ENCODE results near the gene FMNL2. TPM values are rescaled to one million over a fixed set of nuclear protein-coding genes. Genes with fewer than 3 reads are reported as not detected.

Gene FMNL2
- total RNA-seq, 1 donor from 2014 or later, result 5.5 TPM

GRCh38 chr2:152445791-152446201, 110.8 kb downstream of the FMNL2 start:
- H3K27ac ChIP-seq (replicated peaks), result peak overlapping the region; percentile 6
- no peak for TF ChIP-seq CTCF (IDR thresholded peaks at IDR 0.05; ENCODE audit: borderline replicate concordance)
- peaks cover 54% of the 10 kb centered on the region for H3K4me1 ChIP-seq
- no peaks in the 10 kb centered on the region for H3K27me3 ChIP-seq (ENCODE audit: low read depth)
- intact Hi-C loops (cut with micrococcal nuclease), result no loop called here
- H3K9me3 ChIP-seq (replicated peaks), result no peaks in the 10 kb centered on the region
- no peak for DNase-seq
- H3K36me3 ChIP-seq, result no peaks in the 10 kb centered on the region
- no peak overlapping the region for H3K4me3 ChIP-seq

DNA sequence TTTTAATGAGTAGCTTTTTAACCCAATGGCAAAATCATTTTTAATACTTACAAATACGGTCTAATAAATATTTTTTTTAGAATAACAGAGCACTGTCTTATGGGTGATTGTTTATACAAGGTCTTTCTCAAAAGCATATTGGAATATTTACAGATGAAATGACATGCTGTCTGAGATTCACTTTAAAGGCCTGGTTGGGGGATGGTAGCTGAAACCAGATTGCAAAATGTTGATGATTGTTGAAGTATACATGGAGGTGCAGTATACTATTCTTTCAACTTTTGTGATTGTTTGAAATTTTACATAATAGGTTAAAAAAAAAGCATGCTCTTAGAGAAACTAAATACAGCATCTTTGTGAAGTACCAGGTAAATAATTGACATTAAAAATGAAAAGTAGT, 111.2 kb downstream of the FMNL2 start:
- no peaks in the 10 kb centered on the region for H3K9me3 ChIP-seq (replicated peaks)
- H3K36me3 ChIP-seq, result no peaks in the 10 kb centered on the region
- DNase-seq, result no peak
- no peak for TF ChIP-seq CTCF (IDR thresholded peaks at IDR 0.05; ENCODE audit: borderline replicate concordance)
- H3K27me3 ChIP-seq (ENCODE audit: low read depth), result no peaks in the 10 kb centered on the region
- H3K27ac ChIP-seq (replicated peaks), result peak overlapping the region; percentile 6
- no peak overlapping the region for H3K4me3 ChIP-seq
- intact Hi-C loops (cut with micrococcal nuclease), result no loop called here
- peaks cover 54% of the 10 kb centered on the region for H3K4me1 ChIP-seq

DNA sequence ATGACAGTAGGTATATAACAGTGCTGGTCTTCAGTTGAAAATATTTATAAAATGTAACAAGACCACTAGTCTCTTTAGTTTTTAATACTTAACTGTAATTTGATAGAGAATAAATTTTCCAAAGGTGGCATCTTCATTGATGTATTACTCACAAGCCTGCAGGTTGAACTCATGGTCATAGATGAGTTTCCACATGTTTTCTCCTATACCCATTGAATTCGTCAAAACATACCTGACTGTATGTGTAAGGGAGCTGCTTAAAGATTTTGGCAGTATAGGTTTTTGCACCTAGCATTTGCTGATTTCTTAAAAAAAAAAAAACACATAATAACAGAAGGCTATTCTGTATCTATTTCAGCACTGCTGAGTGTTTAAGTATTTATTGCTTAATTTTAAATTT, 112.9 kb downstream of the FMNL2 start:
- Histone ChIP-seq H3K27me3 (ENCODE audit: low read depth) (no peaks in the 10 kb centered on the region), H3K4me3 (no peak overlapping the region), H3K36me3 (no peaks in the 10 kb centered on the region), H3K9me3 (replicated peaks) (no peaks in the 10 kb centered on the region), H3K4me1 (peaks cover 54% of the 10 kb centered on the region), H3K27ac (replicated peaks) (no peak overlapping the region)
- TF ChIP-seq CTCF (IDR thresholded peaks at IDR 0.05; ENCODE audit: borderline replicate concordance), result no peak
- no peak for DNase-seq
- intact Hi-C loops (cut with micrococcal nuclease), result no loop called here

- Histone ChIP-seq H3K27ac (replicated peaks) (no peak overlapping the region), H3K9me3 (replicated peaks) (no peaks in the 10 kb centered on the region), H3K27me3 (ENCODE audit: low read depth) (no peaks in the 10 kb centered on the region), H3K36me3 (no peaks in the 10 kb centered on the region), H3K4me1 (peaks cover 51% of the 10 kb centered on the region), H3K4me3 (no peak overlapping the region)
- no peak for DNase-seq
- intact Hi-C loops (cut with micrococcal nuclease), result no loop called here
- no peak for TF ChIP-seq CTCF (IDR thresholded peaks at IDR 0.05; ENCODE audit: borderline replicate concordance)
Observed at GRCh38 chr2:152448606-152449005, 113.6 kb downstream of the FMNL2 start.

- H3K36me3 ChIP-seq, result no peaks in the 10 kb centered on the region
- H3K4me3 ChIP-seq, result no peak overlapping the region
- DNase-seq, result no peak
- H3K27ac ChIP-seq (replicated peaks), result no peak overlapping the region
- intact Hi-C loops (cut with micrococcal nuclease), result no loop called here
- no peaks in the 10 kb centered on the region for H3K9me3 ChIP-seq (replicated peaks)
- no peak for TF ChIP-seq CTCF (IDR thresholded peaks at IDR 0.05; ENCODE audit: borderline replicate concordance)
- no peaks in the 10 kb centered on the region for H3K27me3 ChIP-seq (ENCODE audit: low read depth)
- peaks cover 41% of the 10 kb centered on the region for H3K4me1 ChIP-seq
Observed at GRCh38 chr2:152449578-152449977, 114.6 kb downstream of the FMNL2 start.

DNA sequence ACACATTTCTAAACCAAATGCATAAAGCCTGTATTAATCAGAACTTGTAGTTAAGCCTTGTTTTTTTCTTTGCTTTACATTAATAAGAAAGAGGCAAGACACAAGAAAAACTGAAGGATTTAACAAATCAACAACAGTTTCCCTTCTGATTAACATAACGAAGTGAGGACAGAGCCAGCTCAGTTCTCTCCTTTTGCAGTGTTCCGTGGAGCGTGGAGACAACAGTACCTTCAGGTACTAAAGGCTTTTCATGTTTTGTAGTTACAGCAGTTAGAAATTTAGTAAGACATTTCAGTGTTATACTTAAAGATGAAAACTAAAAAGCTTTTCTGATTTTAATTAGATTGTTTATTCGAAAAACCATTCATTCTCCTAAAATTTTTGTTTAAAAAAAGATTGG, 115.2 kb downstream of the FMNL2 start:
- H3K9me3 ChIP-seq (replicated peaks), result no peaks in the 10 kb centered on the region
- no peak for TF ChIP-seq CTCF (IDR thresholded peaks at IDR 0.05; ENCODE audit: borderline replicate concordance)
- no peaks in the 10 kb centered on the region for H3K27me3 ChIP-seq (ENCODE audit: low read depth)
- H3K27ac ChIP-seq (replicated peaks), result no peak overlapping the region
- DNase-seq, result no peak
- no peaks in the 10 kb centered on the region for H3K36me3 ChIP-seq
- intact Hi-C loops (cut with micrococcal nuclease), result no loop called here
- H3K4me3 ChIP-seq, result no peak overlapping the region
- H3K4me1 ChIP-seq, result peaks cover 35% of the 10 kb centered on the region
